ENCODE results near the gene XPC.
"Not testable (repeated sequence)": the region's sequence is repeated elsewhere in the genome, so short reads cannot be mapped to it uniquely, and the experiment has no call there.

Gene XPC

DNA sequence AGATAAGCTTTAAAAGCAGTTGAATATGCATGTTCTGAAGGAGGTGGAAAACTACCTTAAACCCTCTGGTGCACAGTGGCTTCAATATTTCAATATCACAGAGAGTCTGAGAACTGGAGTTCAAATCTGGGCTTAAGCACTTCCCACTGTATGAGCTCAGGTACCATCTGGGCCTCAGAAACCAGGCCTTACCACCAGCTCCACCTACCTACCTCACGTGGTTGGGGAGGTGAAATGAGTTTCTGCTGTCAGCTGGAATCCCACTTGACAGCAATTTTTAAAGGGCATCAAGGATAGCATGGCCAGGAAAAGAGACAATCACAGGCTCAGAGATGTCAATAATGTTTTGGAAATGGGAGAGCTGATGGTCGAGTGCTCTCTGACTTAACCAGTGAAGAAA, 58.8 kb downstream of the XPC start:
- DNase-seq (ENCODE audit: low read depth), result no peak

GRCh38 chr3:14118400-14119381, 59.7 kb downstream of the XPC start:
- no peak for DNase-seq (ENCODE audit: low read depth)

- no peak for DNase-seq (ENCODE audit: low read depth)
These were observed 60.7 kb downstream of the XPC start for GRCh38 chr3:14117468-14118399.

DNA sequence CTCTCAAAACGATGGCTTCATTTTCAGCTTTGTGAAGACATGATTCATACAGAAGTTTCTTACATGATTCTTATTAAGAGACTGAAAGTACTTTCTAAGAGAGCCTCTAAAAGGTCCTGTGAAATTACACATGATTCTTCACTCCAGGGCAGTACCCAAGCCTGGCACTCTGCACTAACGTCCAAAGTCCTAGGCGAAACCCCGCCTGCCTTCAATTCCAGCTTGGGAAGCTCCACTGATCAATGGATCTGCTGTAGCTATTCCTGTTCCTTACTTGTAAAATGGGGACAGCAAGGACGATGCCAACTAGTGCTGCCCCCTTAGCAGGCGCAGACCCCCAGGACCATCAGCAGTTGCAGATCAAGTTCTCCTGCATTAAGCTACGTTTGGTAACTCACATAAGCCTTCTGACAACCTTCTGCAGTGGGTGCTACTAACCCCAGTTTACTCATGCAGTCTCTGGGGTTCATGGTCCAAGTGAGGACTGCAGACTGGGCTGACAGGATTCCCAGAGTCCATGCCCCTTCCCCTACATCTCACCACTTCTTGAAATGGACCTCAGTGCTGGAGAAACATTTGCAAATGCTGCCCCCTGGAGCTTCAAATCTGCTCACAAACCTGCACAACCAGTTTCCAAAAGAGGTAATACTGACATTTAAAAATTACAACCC, 64.3 kb downstream of the XPC start:
- DNase-seq (ENCODE audit: low read depth), result no peak

DNA sequence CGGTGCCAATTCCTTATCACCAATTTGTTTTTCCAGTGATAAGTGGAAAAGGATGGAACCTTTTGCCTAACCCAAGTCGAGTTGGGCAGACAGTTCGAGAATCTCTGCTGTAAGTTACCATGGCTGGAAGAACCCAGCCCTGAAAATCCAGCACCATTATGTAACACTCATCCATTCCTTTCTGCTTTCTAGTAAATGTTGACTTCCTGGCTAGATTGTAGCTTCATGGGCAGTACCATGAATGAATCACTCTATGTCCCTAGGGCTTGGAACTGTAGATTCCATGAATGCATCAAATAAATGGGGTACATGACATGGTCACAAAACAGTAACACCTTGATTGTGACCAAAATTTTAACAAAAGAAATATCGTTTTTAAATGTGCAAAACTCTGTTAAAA, 67.7 kb downstream of the XPC start:
- no peak for DNase-seq (ENCODE audit: low read depth)

GRCh38 chr3:14109821-14110220, 68.6 kb downstream of the XPC start:
- DNase-seq (ENCODE audit: low read depth), result not testable (repeated sequence)

DNA sequence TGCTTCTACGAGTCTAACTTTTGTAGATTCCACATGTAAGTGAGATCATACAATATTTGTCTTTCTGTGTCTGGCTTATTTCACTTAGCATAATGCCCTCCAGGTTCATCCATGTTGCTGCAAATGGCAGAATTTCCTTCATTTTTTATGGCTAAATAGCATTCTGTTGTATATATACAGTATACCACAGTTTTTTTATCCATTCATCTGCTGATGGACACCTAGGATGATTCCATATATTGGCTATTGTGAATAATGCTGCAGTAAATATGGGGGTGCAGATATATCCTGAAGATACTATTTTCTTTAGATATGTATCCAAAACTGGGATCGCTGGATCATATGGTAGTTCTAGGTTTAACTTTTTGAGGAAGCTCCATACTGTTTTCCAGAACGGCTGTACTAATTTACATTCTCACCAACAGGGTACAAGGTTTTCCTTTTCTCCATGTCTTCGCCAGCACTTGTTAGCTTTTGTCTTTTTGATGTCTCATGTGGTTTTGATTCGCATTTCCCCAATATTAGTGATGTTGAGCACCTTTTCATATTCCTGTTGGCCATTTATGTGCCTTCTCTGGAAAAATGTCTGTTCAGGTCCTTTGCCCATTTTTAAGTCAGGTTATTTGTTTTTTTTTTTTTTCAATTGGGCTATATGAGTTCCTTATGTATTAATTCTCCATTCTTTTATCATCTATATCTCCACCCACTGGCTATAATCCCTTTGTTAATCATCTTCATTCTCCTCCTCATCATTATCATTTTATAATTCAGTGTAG, 80.6 kb downstream of the XPC start:
- no peak for DNase-seq (ENCODE audit: low read depth)

DNA sequence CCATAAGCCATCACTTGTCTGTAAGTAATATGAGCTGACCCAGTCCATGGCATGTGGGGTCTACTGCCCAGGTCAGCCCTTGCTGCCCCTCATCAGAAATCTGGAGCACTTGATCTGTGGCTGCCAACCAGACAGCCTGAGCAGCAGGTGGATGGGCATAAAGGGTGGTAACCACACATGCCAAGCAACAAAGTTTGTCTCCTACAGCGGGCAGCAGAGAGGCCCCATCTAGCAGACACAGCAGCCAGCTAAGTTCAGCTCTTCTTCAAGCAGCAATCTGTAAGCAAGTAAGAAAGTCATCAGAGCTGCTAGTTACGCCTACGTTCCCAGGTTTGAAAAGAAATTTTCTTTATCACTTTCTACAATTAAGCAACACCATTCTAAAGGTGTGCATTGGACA, 81.7 kb downstream of the XPC start:
- DNase-seq (ENCODE audit: low read depth), result no peak

All from activated T-cell treated with anti-CD3 and anti-CD28 coated beads for 48 hours (primary cell).